ENCODE measurements around the gene TSHZ1. TPM values are rescaled to one million over a fixed set of nuclear protein-coding genes. Genes with fewer than 3 reads are reported as not detected.
"Not testable (repeated sequence)": the region's sequence is repeated elsewhere in the genome, so short reads cannot be mapped to it uniquely, and the experiment has no call there.

The TSHZ1 gene
- total and polyA plus RNA-seq, 9 donors: 27.9 to 109 (median 65.6) TPM

DNA sequence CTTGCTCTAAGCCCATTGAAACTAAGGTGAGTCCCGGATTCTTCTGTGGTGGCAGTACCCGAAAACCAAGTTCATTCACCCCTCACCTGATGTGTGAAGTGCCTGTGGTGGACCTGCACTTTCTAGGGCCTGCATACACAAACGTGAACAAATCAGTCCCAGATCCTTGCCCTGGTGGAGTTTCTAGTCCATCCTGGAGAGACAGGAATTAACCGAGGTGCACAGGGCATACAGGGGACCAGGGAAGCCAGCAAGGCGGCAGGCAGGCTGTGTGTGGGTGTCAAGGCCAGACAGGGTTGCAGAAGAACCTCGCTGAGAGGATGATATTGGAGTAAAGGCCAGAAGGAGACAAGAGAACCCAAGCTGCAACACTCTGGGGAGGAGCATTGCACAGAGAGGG, 110.8 kb downstream of the TSHZ1 start:
- 87 to 92% (median 92%) methylated on average over 6 of the region's 6 CpGs for WGBS, 3 donors
- TF ChIP-seq CTCF (IDR thresholded peaks at IDR 0.05) (no peak), EP300 (IDR thresholded peaks at IDR 0.05) (no peak), POLR2A (IDR thresholded peaks at IDR 0.05) (no peak)
- intact Hi-C loops (cut with DNase I): no loop called here

DNA sequence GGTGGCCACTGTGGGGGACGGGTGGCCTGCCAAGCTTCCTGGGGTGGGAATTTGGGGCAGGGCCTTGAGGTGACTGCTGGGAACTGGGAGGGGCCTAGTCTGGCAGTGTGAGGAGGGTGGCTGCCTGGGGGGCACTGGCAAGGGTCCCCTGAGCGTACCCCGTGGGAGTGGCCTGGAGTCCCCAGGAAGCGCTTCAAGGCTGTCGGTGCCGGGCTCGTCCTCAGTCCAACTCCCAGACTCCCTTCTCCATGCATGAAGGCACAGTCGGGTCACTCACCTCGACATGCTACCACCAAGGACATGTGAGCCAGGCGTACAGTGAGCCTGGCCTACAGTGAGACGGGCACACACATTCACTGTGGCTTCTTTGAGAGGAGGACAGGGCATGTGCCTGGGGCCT, 111.6 kb downstream of the TSHZ1 start:
- Histone ChIP-seq H3K36me3 (no peaks in the 10 kb centered on the region), H3K4me3 (no peak overlapping the region), H3K9me3 (no peaks in the 10 kb centered on the region), H3K27ac (no peak overlapping the region), H3K4me1 (ENCODE audit: insufficient read depth) (no peaks in the 10 kb centered on the region), H3K27me3 (no peaks in the 10 kb centered on the region)
- DNase-seq: no peak
- intact Hi-C loops (cut with DNase I): no loop called here
- no peak for TF ChIP-seq POLR2A (IDR thresholded peaks at IDR 0.05)
- no peak for TF ChIP-seq CTCF (IDR thresholded peaks at IDR 0.05)
- no peak for TF ChIP-seq EP300 (IDR thresholded peaks at IDR 0.05)
- WGBS, 3 donors: 91 to 98% (median 96%) methylated on average over 11 of the region's 11 CpGs

More for the DNA sequence above, 110.8 kb downstream of the TSHZ1 start:
- Histone ChIP-seq H3K4me1 (ENCODE audit: insufficient read depth) (no peaks in the 10 kb centered on the region), H3K36me3 (no peaks in the 10 kb centered on the region), H3K27ac (no peak overlapping the region), H3K4me3 (no peak overlapping the region), H3K9me3 (no peaks in the 10 kb centered on the region), H3K27me3 (no peaks in the 10 kb centered on the region)
- DNase-seq: no peak

GRCh38 chr18:75323821-75324585, 113.4 kb downstream of the TSHZ1 start:
- Histone ChIP-seq H3K9me3 (no peaks in the 10 kb centered on the region), H3K27ac (no peak overlapping the region), H3K4me1 (ENCODE audit: insufficient read depth) (no peaks in the 10 kb centered on the region), H3K4me3 (no peak overlapping the region), H3K36me3 (no peaks in the 10 kb centered on the region), H3K27me3 (no peaks in the 10 kb centered on the region)
- intact Hi-C loops (cut with DNase I): no loop called here
- no peak for TF ChIP-seq POLR2A (IDR thresholded peaks at IDR 0.05)
- no peak for TF ChIP-seq EP300 (IDR thresholded peaks at IDR 0.05)
- no peak for TF ChIP-seq CTCF (IDR thresholded peaks at IDR 0.05)
- 39 to 44% (median 41%) methylated on average over 8 of the region's 8 CpGs for WGBS, 3 donors
- no peak for DNase-seq

GRCh38 chr18:75324686-75325257, 114.2 kb downstream of the TSHZ1 start:
- Histone ChIP-seq H3K4me1 (ENCODE audit: insufficient read depth) (no peaks in the 10 kb centered on the region), H3K9me3 (no peaks in the 10 kb centered on the region), H3K4me3 (no peak overlapping the region), H3K36me3 (no peaks in the 10 kb centered on the region), H3K27ac (no peak overlapping the region), H3K27me3 (no peaks in the 10 kb centered on the region)
- DNase-seq: no peak
- no peak for TF ChIP-seq CTCF (IDR thresholded peaks at IDR 0.05)
- TF ChIP-seq POLR2A (IDR thresholded peaks at IDR 0.05): no peak
- TF ChIP-seq EP300 (IDR thresholded peaks at IDR 0.05): no peak
- intact Hi-C loops (cut with DNase I): no loop called here
- WGBS, 3 donors: 84 to 86% (median 85%) methylated on average over 2 of the region's 2 CpGs

- DNase-seq; H3K27me3 ChIP-seq; H3K4me3 ChIP-seq; H3K27ac ChIP-seq; intact Hi-C loops (cut with DNase I); H3K36me3 ChIP-seq; H3K4me1 ChIP-seq (ENCODE audit: insufficient read depth); H3K9me3 ChIP-seq: not testable (repeated sequence)
- WGBS, 3 donors: 97 to 100% (median 98%) methylated on average over 2 of the region's 2 CpGs
These were observed 119.2 kb downstream of the TSHZ1 start for GRCh38 chr18:75329753-75330152.
